ENCODE results near the gene KIRREL2.
A peak's percentile ranks its signal among the peaks of the same experiment; 100 is the strongest.

DNA sequence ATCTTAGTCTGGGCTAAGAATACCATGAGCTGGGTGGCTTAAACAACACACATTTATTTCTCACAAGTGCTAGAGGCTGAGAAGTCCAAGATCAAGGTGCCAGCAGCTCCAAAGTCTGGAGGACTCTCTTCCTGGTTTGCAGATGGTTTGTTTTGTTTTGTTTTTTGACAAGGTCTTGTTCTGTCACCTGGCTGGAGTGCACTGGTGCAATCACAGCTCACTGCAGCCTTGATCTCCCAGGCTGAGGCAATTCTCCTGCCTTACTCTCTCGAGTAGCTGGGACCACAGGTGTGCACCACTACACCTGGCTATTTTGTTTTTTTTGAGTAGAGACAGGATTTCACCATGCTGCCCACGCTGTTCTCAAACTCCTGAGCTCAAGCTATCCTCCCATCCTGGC is 27.2 kb downstream of the KIRREL2 start:
- TF ChIP-seq, protein P1, sequence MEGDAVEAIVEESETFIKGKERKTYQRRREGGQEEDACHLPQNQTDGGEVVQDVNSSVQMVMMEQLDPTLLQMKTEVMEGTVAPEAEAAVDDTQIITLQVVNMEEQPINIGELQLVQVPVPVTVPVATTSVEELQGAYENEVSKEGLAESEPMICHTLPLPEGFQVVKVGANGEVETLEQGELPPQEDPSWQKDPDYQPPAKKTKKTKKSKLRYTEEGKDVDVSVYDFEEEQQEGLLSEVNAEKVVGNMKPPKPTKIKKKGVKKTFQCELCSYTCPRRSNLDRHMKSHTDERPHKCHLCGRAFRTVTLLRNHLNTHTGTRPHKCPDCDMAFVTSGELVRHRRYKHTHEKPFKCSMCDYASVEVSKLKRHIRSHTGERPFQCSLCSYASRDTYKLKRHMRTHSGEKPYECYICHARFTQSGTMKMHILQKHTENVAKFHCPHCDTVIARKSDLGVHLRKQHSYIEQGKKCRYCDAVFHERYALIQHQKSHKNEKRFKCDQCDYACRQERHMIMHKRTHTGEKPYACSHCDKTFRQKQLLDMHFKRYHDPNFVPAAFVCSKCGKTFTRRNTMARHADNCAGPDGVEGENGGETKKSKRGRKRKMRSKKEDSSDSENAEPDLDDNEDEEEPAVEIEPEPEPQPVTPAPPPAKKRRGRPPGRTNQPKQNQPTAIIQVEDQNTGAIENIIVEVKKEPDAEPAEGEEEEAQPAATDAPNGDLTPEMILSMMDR (IDR thresholded peaks at IDR 0.05 in 8 of 11, conservative IDR thresholded peaks at IDR 0.05 in 3 of 11), result no peak
- TF ChIP-seq POLR2A (IDR thresholded peaks at IDR 0.05) (no peak), POLR2AphosphoS5 (IDR thresholded peaks at IDR 0.05) (peak in 1 of 3 donors; percentile 25)

All from spleen (tissue), 7 donors.